GM23248 (cell line): ENCODE data around the gene SNTG2. TPM values are rescaled to one million over a fixed set of nuclear protein-coding genes. Genes with fewer than 3 reads are reported as not detected.

ENCODE experiments used
- DNase-seq: peaks from one replicate; pipeline ENCODE4 v3.0.0-alpha.2; 2015
- H2AFZ ChIP-seq: fragments of 200-600 bp; sonication (generic); 2 replicates; pipeline ENCODE4 v1.6.1; 2016; ENCODE audit warnings: antibody characterized with exemption
- H3F3A ChIP-seq: fragments of 200-600 bp; sonication (generic); 2 replicates; pipeline ENCODE4 v1.6.1; 2016; ENCODE audit warnings: mild to moderate bottlenecking, antibody characterized with exemption, mixed run types; ENCODE audit not compliant: insufficient read depth
- H3K27ac ChIP-seq: fragments of 200-600 bp; sonication (generic); 2 replicates; pipeline ENCODE4 v1.5.1; 2016; ENCODE audit warnings: mild to moderate bottlenecking
- H3K27me3 ChIP-seq: fragments of 200-600 bp; sonication (generic); replicated peaks from 2 replicates; pipeline ENCODE4 v1.6.1; 2016; ENCODE audit warnings: mild to moderate bottlenecking; ENCODE audit not compliant: insufficient read depth
- H3K36me3 ChIP-seq: fragments of 200-600 bp; sonication (generic); 2 replicates; pipeline ENCODE4 v1.6.1; 2016; ENCODE audit warnings: low read depth, mild to moderate bottlenecking
- H3K4me1 ChIP-seq: fragments of 200-600 bp; sonication (generic); 2 replicates; pipeline ENCODE4 v1.6.1; 2016; ENCODE audit warnings: mild to moderate bottlenecking; ENCODE audit not compliant: insufficient read depth
- H3K4me2 ChIP-seq: fragments of 200-600 bp; sonication (generic); one replicate; pipeline ENCODE4 v1.6.1; 2016; ENCODE audit warnings: mild to moderate bottlenecking; ENCODE audit not compliant: unreplicated experiment
- H3K4me3 ChIP-seq: fragments of 200-600 bp; sonication (generic); 2 replicates; pipeline ENCODE4 v1.5.1; 2016; ENCODE audit warnings: mild to moderate bottlenecking
- H3K79me2 ChIP-seq: fragments of 200-600 bp; sonication (generic); 2 replicates; pipeline ENCODE4 v1.6.1; 2016; ENCODE audit warnings: mild to moderate bottlenecking; ENCODE audit not compliant: insufficient read depth
- H3K9ac ChIP-seq: fragments of 200-600 bp; sonication (generic); 2 replicates; pipeline ENCODE4 v1.6.1; 2016; ENCODE audit warnings: mild to moderate bottlenecking
- H3K9me2 ChIP-seq: fragments of 200-600 bp; sonication (generic); 2 replicates; pipeline ENCODE4 v1.6.1; 2016; ENCODE audit warnings: mixed run types, mild to moderate bottlenecking, moderate library complexity; ENCODE audit not compliant: insufficient read depth
- H3K9me3 ChIP-seq: fragments of 200-600 bp; sonication (generic); one replicate; pipeline ENCODE4 v1.6.1; 2017; ENCODE audit warnings: low read depth
- H4K20me1 ChIP-seq: fragments of 200-600 bp; sonication (generic); 2 replicates; pipeline ENCODE4 v1.6.0; 2016; ENCODE audit not compliant: insufficient read depth
- EZH2 ChIP-seq: fragments of 200-600 bp; sonication (generic); IDR thresholded peaks from 2 replicates; pipeline ENCODE4 v1.6.1; 2018; ENCODE audit warnings: antibody characterized with exemption, mild to moderate bottlenecking; ENCODE audit not compliant: insufficient read depth, poor library complexity, severe bottlenecking
- EZH2phosphoT487 ChIP-seq: fragments of 200-600 bp; sonication (generic); IDR thresholded peaks from 2 replicates; pipeline ENCODE4 v1.6.1; 2018; ENCODE audit warnings: antibody characterized with exemption, moderate library complexity, mild to moderate bottlenecking, low read depth; ENCODE audit not compliant: insufficient read depth
- WGBS, 2 experiments: methylation state at CpG; one replicate each; pipeline ENCODE4 v1.1.6; 2015 to 2017; ENCODE audit warnings: low lambda C conversion rate in 2 of 2, low coverage in 1 of 2; ENCODE audit errors: missing lambda C conversion rate in 2 of 2; 5-methylcytosine and 5-hydroxymethylcytosine counted together
- in situ Hi-C: fragments of 300-500 bp; cut with MboI; formaldehyde crosslinking; loops from 2 replicates; pipeline ENCODE4 v1.15.0; 2020
- polyA plus RNA-seq: library from polyadenylated mRNA; unstranded; fragments of >200 nt; fragmentation: Nextera tagmentation; extraction: Ambion mirVana; gene quantifications from 2 replicates; pipeline ENCODE4 v1.2.1, GENCODE V29; 2016
- total RNA-seq: library from RNA; depleted of rRNA; stranded (reverse); fragments of >200 nt; shearing (Covaris generic); gene quantifications from 2 replicates; pipeline ENCODE4 v1.2.3, GENCODE V29; 2014

SNTG2 gene
- total and polyA plus RNA-seq, 2 experiments from 2014 or later = not detected

DNA sequence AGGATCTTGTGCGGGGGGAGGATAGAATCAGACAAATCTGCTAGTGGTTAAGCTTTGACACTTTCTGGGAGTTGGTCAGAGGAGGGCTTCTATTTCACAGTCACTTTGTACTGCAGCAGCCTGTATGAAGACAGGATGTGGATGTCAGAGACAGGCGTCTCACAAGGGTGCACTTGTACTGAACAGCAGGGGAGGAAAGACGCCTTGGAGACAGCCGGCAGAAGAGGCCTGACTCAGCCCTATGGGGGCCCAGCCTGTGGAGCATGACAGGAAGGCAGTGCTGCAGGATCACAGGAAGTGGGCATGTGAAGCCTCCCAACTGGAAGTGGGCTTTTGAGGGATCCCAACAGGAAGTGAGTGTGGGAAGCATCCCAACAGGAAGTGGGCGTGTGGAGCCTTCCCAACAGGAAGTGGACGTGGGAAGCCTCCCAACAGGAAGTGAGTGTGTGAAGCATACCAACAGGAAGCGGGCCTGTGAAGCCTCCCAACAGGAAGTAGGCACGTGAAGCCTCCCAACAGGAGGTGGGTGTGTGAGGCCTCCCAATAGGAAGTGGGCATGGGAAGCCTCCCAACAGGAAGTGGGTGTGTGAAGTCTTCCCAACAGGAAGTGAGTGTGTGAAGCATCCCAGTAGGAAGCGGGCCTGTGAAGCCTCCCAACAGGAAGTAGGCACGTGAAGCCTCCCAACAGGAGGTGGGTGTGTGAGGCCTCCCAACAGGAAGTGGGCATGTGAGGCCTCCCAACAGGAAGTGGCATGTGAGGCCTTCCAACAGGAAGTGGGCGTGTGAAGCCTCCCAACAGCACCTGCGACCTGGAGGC, 212.3 kb downstream of the SNTG2 start:
- H3K27ac ChIP-seq = no peak overlapping the region
- H2AFZ ChIP-seq = no peak overlapping the region
- no peaks in the 10 kb centered on the region for H3K9me3 ChIP-seq
- in situ Hi-C loops = no loop called here
- no peaks in the 10 kb centered on the region for H3K79me2 ChIP-seq
- H3K4me1 ChIP-seq = no peaks in the 10 kb centered on the region
- no peaks in the 10 kb centered on the region for H3K36me3 ChIP-seq
- no peaks in the 10 kb centered on the region for H4K20me1 ChIP-seq
- no peak for DNase-seq
- H3K9me2 ChIP-seq = no peaks in the 10 kb centered on the region
- H3K27me3 ChIP-seq = no peaks in the 10 kb centered on the region
- no peaks in the 10 kb centered on the region for H3F3A ChIP-seq
- no peak for TF ChIP-seq EZH2
- no peak for TF ChIP-seq EZH2phosphoT487
- no peak overlapping the region for H3K9ac ChIP-seq
- H3K4me3 ChIP-seq = no peak overlapping the region
- H3K4me2 ChIP-seq = no peak overlapping the region
- 28 to 42% methylated on average over 10 to 12 of the region's 12 CpGs for WGBS, 2 experiments

DNA sequence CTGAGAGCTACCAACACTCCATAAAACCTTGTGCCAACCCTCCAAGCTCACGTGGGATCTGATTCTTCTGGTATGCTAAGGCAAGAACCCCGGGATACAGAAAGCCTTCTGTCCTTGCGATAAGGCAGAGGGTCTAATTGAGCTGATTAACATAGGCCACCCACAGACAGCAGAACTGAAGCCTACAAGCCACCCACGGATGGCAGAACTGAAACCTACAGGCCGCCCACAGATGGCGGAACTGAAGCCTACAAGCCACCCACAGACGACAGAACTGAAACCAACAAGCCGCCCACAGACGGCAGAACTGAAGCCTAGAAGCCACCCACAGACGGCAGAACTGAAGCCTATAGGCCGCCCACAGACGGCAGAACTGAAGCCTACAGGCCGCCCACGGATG, 216.3 kb downstream of the SNTG2 start:
- H2AFZ ChIP-seq = no peak overlapping the region
- no peak overlapping the region for H3K4me3 ChIP-seq

DNA sequence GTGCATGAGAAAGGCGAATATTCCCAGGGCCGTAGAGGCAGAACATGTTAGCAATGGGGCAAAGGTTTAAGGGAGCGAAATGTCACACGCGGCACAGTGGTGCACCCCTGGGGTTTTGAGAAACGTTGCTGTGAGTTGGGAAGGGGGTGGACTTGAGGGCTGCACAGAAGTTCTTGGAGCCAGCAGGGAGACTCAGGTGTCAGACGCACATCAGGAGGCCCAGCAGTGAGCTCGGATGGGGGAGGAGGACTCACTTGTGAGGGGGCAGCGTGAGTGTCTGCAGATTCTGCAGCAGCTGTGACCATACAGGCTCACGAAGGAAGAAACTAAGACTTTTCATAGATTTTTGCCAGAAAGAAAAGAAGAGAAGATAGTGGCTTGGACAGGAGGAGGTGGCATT, 218.2 kb downstream of the SNTG2 start:
- no peaks in the 10 kb centered on the region for H3K4me1 ChIP-seq
- no peaks in the 10 kb centered on the region for H3K79me2 ChIP-seq
- no peaks in the 10 kb centered on the region for H3F3A ChIP-seq
- no peak overlapping the region for H3K4me2 ChIP-seq
- in situ Hi-C loops = no loop called here
- no peaks in the 10 kb centered on the region for H3K9me2 ChIP-seq
- no peak overlapping the region for H3K27ac ChIP-seq
- H3K9me3 ChIP-seq = no peaks in the 10 kb centered on the region
- H4K20me1 ChIP-seq = no peaks in the 10 kb centered on the region
- no peaks in the 10 kb centered on the region for H3K36me3 ChIP-seq
- no peak for DNase-seq
- H2AFZ ChIP-seq = no peak overlapping the region
- 60 to 72% methylated on average over 10 of the region's 10 CpGs for WGBS, 2 experiments
- H3K4me3 ChIP-seq = no peak overlapping the region
- TF ChIP-seq EZH2phosphoT487 = no peak
- no peak overlapping the region for H3K9ac ChIP-seq
- no peaks in the 10 kb centered on the region for H3K27me3 ChIP-seq

More for the DNA sequence above, 216.3 kb downstream of the SNTG2 start:
- H3K4me1 ChIP-seq = no peaks in the 10 kb centered on the region
- no peak for DNase-seq
- no peak overlapping the region for H3K4me2 ChIP-seq
- no peaks in the 10 kb centered on the region for H3K27me3 ChIP-seq
- no peaks in the 10 kb centered on the region for H3F3A ChIP-seq
- no peak overlapping the region for H3K27ac ChIP-seq
- in situ Hi-C loops = no loop called here
- H3K9me2 ChIP-seq = no peaks in the 10 kb centered on the region
- 79 to 83% methylated on average over 13 to 14 of the region's 14 CpGs for WGBS, 2 experiments
- H3K79me2 ChIP-seq = no peaks in the 10 kb centered on the region
- H3K9ac ChIP-seq = no peak overlapping the region
- no peaks in the 10 kb centered on the region for H4K20me1 ChIP-seq
- no peaks in the 10 kb centered on the region for H3K36me3 ChIP-seq
- no peak for TF ChIP-seq EZH2
- no peak for TF ChIP-seq EZH2phosphoT487
- H3K9me3 ChIP-seq = no peaks in the 10 kb centered on the region

DNA sequence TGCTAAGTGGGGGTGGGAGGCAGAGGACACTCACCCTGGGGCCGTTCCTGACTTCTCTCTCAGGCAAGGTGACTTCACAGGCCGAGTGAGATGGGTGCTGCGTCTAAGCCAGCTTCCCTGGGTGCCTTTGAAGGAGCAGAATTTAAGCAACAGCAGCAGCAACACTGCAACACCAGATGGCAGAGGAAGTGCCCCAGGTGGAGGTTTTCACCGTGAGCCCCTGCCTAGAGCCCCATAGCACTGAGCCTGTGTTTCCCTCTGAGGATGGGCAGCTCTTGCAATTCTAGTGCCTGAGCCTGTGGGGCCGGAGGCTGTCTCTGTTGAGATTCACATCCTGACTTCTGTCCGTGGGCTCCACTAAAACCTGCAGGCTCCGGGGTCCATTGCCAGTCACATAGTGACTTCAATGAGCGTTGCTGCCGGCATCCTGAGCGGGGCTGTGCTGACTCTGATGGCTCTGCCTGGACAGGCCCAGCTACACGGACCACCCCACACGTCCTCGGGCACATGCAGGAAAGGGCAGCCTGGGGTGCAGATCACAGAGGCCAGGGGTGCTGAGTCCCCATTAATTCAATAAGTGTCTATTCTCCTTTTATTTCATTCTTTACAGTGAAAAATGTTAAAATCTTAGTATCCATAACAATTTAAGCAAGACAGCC, 218.8 kb downstream of the SNTG2 start:
- no peak for TF ChIP-seq EZH2phosphoT487
- TF ChIP-seq EZH2 = no peak
- no peaks in the 10 kb centered on the region for H3K27me3 ChIP-seq
- in situ Hi-C loops = no loop called here
- no peak overlapping the region for H3K4me3 ChIP-seq
- H4K20me1 ChIP-seq = no peaks in the 10 kb centered on the region
- no peaks in the 10 kb centered on the region for H3K36me3 ChIP-seq
- no peak for DNase-seq
- no peaks in the 10 kb centered on the region for H3F3A ChIP-seq
- no peaks in the 10 kb centered on the region for H3K79me2 ChIP-seq
- H3K4me1 ChIP-seq = no peaks in the 10 kb centered on the region
- no peaks in the 10 kb centered on the region for H3K9me2 ChIP-seq
- WGBS, 2 experiments = 49 to 56% methylated on average over 12 to 13 of the region's 13 CpGs
- no peak overlapping the region for H3K27ac ChIP-seq
- no peak overlapping the region for H3K4me2 ChIP-seq
- no peak overlapping the region for H2AFZ ChIP-seq
- H3K9ac ChIP-seq = no peak overlapping the region
- no peaks in the 10 kb centered on the region for H3K9me3 ChIP-seq
